Keratinocyte (primary cell): ENCODE results near the gene S1PR4.
"Not testable (repeated sequence)": the region's sequence is repeated elsewhere in the genome, so short reads cannot be mapped to it uniquely, and the experiment has no call there.

Experiments used
- EZH2 ChIP-seq: IDR thresholded peaks from one replicate; pipeline ENCODE4 v1.6.1; 2012; ENCODE audit warnings: inconsistent platforms, mild to moderate bottlenecking, low read length, moderate library complexity
- TF ChIP-seq, protein P1 (sequence below), 3 experiments: IDR thresholded peaks in 1 of 3; conservative IDR thresholded peaks in 1 of 3; optimal IDR thresholded peaks in 1 of 3; 2 replicates in 2 of 3; 3 replicates in 1 of 3; pipeline versions ENCODE3 to v1.5.1; 2011; ENCODE audit warnings: low read length in 3 of 3, mild to moderate bottlenecking in 3 of 3, moderate library complexity in 2 of 3, control low read depth in 1 of 3, inconsistent platforms in 1 of 3; ENCODE audit not compliant: insufficient read depth in 2 of 3; ENCODE audit errors: extremely low read depth in 1 of 3

DNA sequence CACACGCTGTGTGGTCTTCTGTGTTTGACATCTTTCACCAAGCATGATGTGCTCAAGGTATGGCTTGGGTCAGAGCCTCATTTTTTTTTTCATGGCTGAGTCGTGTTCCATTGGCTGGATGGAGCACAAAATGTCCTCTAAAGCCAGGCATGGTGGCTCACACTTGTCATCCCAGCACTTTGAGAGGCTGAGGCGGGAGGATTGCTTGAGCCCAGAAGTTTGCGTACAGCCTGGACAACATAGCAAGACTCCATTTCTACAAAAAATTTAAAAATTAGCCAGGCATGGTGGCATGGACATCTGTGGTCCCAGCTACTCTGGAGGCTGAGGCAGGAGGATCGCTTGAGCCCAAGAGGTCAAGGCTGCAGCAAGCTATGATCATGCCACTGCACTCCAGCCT, 43.0 kb downstream of the S1PR4 start:
- TF ChIP-seq, protein P1, sequence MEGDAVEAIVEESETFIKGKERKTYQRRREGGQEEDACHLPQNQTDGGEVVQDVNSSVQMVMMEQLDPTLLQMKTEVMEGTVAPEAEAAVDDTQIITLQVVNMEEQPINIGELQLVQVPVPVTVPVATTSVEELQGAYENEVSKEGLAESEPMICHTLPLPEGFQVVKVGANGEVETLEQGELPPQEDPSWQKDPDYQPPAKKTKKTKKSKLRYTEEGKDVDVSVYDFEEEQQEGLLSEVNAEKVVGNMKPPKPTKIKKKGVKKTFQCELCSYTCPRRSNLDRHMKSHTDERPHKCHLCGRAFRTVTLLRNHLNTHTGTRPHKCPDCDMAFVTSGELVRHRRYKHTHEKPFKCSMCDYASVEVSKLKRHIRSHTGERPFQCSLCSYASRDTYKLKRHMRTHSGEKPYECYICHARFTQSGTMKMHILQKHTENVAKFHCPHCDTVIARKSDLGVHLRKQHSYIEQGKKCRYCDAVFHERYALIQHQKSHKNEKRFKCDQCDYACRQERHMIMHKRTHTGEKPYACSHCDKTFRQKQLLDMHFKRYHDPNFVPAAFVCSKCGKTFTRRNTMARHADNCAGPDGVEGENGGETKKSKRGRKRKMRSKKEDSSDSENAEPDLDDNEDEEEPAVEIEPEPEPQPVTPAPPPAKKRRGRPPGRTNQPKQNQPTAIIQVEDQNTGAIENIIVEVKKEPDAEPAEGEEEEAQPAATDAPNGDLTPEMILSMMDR (optimal IDR thresholded peaks at IDR 0.05 in 1 of 3, IDR thresholded peaks at IDR 0.05 in 1 of 3, conservative IDR thresholded peaks at IDR 0.05 in 1 of 3; ENCODE audit: extremely low read depth in 1 of 3, insufficient read depth in 2 of 3, low read length in 3 of 3) = not testable (repeated sequence)
- not testable (repeated sequence) for TF ChIP-seq EZH2
